ENCODE results near the gene RBBP8NL.

RBBP8NL gene

GRCh38 chr20:62420846-62421715 lies 6.3 kb downstream of the RBBP8NL start:
- no peak for DNase-seq (ENCODE audit: low read depth, low spot score)

GRCh38 chr20:62419759-62420158 lies 7.6 kb downstream of the RBBP8NL start:
- DNase-seq (ENCODE audit: low read depth, low spot score) = no peak

- DNase-seq (ENCODE audit: low read depth, low spot score) = no peak
Measured at GRCh38 chr20:62418709-62419487, 8.4 kb downstream of the RBBP8NL start.

GRCh38 chr20:62417981-62418708 lies 9.2 kb downstream of the RBBP8NL start:
- no peak for DNase-seq (ENCODE audit: low read depth, low spot score)

- DNase-seq (ENCODE audit: low read depth, low spot score) = no peak
Measured at GRCh38 chr20:62416651-62417637, 10.4 kb downstream of the RBBP8NL start.

- DNase-seq (ENCODE audit: low read depth, low spot score) = no peak
Measured at GRCh38 chr20:62415354-62416111, 11.8 kb downstream of the RBBP8NL start.

- peak; percentile 14 for DNase-seq (ENCODE audit: low read depth, low spot score)
Measured at GRCh38 chr20:62413896-62414481, 13.3 kb downstream of the RBBP8NL start.

GRCh38 chr20:62413025-62413570 lies 14.2 kb downstream of the RBBP8NL start:
- no peak for DNase-seq (ENCODE audit: low read depth, low spot score)

GRCh38 chr20:62412194-62413024 lies 14.9 kb downstream of the RBBP8NL start:
- no peak for DNase-seq (ENCODE audit: low read depth, low spot score)

GRCh38 chr20:62411479-62412193 lies 15.7 kb downstream of the RBBP8NL start:
- DNase-seq (ENCODE audit: low read depth, low spot score) = no peak

GRCh38 chr20:62410746-62411478 lies 16.4 kb downstream of the RBBP8NL start:
- no peak for DNase-seq (ENCODE audit: low read depth, low spot score)

GRCh38 chr20:62409931-62410745 lies 17.2 kb downstream of the RBBP8NL start:
- peak; percentile 50 for DNase-seq (ENCODE audit: low read depth, low spot score)

- DNase-seq (ENCODE audit: low read depth, low spot score) = no peak
Measured at GRCh38 chr20:62409086-62409853, 18.1 kb downstream of the RBBP8NL start.

GRCh38 chr20:62408640-62409039 lies 18.7 kb downstream of the RBBP8NL start:
- no peak for DNase-seq (ENCODE audit: low read depth, low spot score)

GRCh38 chr20:62408055-62408454 lies 19.3 kb downstream of the RBBP8NL start:
- no peak for DNase-seq (ENCODE audit: low read depth, low spot score)

Data from astrocyte of the hippocampus (primary cell).